Astrocyte of the spinal cord (primary cell): Measurements from ENCODE around the gene SYNC.

Experiments used
- DNase-seq: peaks from one replicate; pipeline ENCODE4 v3.0.0; 2011; ENCODE audit warnings: low read depth, low spot score
- H3K4me3 ChIP-seq: 2 replicates; pipeline ENCODE4 v1.5.1; 2011; ENCODE audit warnings: low read depth, mild to moderate bottlenecking, low read length, moderate library complexity
- in situ Hi-C: cut with HindIII; loops from 2 replicates; pipeline ENCODE4 v1.10.0; 2017; ENCODE audit warnings: low sequenced_read_pairs
- TF ChIP-seq, protein P1 (sequence below): IDR thresholded peaks from 2 replicates; pipeline ENCODE4 v1.5.1; 2012; ENCODE audit warnings: low read depth, mild to moderate bottlenecking, low read length, inconsistent platforms

SYNC gene

DNA sequence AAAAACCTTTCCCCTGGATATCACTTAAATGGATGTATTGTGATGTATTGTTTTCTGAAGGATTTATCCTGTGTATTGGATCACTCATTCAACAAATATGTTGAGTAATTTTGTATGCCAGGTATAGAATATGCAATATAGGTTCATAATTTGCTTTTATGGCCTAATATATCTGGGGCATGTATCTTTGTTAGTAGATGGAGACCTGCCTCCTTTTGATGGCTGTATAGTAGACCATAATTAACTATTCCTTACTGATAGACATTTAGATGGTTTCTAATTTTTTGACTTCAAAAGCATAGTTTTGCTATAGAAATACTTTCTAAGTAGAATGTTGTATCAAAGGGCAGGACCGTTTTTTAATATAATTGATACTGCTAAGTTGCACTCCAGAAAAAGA, 43.0 kb downstream of the SYNC start:
- no peak for DNase-seq
- in situ Hi-C loops, result no loop called here
- H3K4me3 ChIP-seq, result no peak overlapping the region
- TF ChIP-seq, protein P1, sequence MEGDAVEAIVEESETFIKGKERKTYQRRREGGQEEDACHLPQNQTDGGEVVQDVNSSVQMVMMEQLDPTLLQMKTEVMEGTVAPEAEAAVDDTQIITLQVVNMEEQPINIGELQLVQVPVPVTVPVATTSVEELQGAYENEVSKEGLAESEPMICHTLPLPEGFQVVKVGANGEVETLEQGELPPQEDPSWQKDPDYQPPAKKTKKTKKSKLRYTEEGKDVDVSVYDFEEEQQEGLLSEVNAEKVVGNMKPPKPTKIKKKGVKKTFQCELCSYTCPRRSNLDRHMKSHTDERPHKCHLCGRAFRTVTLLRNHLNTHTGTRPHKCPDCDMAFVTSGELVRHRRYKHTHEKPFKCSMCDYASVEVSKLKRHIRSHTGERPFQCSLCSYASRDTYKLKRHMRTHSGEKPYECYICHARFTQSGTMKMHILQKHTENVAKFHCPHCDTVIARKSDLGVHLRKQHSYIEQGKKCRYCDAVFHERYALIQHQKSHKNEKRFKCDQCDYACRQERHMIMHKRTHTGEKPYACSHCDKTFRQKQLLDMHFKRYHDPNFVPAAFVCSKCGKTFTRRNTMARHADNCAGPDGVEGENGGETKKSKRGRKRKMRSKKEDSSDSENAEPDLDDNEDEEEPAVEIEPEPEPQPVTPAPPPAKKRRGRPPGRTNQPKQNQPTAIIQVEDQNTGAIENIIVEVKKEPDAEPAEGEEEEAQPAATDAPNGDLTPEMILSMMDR, result no peak

DNA sequence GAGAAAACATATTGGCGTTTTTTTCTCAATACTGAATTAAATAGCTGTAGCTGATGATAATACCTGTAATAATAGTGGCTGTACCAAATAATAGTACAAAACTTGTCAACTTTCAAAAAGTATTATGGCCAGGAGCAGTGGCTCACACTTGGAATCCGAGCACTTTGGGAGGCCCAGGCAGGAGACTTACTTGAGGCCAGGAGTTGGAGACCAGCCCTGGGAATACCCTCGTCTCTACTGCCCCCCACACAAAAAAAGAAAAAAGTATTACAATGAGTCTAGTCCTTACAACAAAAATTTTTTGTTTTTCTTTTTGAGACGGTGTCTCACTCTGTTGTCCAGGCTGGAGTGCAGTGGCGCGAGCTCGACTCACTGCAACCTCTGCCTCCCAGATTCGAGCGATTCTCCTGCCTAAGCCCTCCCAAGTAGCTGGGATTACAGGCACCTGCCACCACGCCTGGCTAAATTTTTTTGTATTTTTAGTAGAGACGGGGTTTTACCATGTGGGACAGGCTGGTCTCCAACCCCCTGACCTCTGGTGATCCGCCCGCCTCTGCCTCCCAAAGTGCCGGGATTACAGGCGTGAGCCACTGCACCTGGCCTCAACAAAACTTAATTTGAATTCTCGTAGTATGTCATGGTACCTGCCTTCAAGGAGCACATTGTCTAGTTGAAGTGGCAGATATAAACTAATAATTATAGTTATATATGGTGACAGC, 50.2 kb downstream of the SYNC start:
- in situ Hi-C loops, result no loop called here
- no peak for DNase-seq
- TF ChIP-seq, protein P1, result no peak
- peak overlapping the region; percentile 81 for H3K4me3 ChIP-seq

DNA sequence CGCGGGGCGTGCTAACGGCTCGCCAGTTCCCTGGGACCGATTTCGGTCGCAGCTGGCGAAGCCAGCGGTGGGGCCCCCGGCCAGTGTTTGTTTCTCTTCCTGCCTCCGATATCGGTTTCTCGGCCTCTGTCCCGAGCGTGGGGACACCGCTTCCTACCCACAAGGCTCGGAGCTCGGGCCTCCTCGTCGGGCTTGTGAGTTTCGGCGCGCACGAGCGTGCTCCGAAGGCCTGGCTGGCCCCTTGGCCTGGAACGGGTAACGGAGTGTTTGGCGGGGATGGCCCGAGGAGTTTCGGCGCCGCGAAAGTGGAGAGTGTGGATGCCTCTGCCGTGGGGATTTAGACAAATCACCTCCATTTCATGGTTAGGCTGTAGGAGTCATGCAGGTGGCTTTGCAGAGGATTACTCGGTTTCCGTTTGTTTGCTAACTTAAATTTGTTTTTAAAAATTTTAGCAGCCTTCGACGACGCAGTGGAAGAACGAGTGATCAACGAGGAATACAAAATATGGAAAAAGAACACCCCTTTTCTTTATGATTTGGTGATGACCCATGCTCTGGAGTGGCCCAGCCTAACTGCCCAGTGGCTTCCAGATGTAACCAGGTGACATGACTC, 51.0 kb downstream of the SYNC start:
- no peak for DNase-seq
- TF ChIP-seq, protein P1, result no peak
- in situ Hi-C loops, result no loop called here
- peak overlapping the region; percentile 81 for H3K4me3 ChIP-seq

DNA sequence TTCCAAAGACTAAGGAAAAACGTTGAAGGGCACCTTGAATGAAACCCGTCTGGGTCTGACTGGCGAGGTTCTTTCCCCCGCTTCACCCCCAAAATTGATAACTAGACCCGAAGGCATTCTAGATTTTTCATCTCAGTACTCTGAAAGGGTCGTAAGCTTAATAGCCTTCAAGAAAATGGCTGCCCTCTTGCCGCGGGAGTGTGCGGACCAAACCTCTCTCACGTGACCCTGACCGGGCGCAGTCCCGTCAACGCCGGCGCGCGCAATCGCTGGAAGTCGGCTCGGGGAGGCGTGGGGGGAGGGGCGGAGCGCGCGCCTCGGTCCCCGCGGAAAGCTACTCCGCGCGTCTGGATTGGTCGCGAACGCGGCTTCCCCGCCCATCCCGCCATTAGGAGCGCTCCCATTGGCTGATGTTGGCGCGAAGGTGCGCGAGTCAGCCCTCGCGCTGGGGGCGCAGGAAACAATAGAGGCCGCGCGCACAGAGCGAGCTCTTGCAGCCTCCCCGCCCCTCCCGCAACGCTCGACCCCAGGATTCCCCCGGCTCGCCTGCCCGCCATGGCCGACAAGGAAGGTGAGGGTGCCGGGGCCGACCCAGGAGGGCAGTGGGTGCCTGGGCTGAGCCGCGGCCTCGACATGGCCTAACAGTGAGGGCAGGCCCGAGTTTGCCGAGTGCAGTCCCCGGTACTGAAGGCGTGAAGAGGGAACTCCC, 51.7 kb downstream of the SYNC start, which contains the start of gene RBBP4:
Gene RBBP4 (plus strand): TSS at position 457 of the 709 bp plus-strand sequence. CDS start 99 bp downstream, at position 556.
- in situ Hi-C loops, result no loop called here
- H3K4me3 ChIP-seq, result peak within 1 kb of the TSS; percentile 81
- TF ChIP-seq, protein P1, result no peak
- DNase-seq, result peak; percentile 99

DNA sequence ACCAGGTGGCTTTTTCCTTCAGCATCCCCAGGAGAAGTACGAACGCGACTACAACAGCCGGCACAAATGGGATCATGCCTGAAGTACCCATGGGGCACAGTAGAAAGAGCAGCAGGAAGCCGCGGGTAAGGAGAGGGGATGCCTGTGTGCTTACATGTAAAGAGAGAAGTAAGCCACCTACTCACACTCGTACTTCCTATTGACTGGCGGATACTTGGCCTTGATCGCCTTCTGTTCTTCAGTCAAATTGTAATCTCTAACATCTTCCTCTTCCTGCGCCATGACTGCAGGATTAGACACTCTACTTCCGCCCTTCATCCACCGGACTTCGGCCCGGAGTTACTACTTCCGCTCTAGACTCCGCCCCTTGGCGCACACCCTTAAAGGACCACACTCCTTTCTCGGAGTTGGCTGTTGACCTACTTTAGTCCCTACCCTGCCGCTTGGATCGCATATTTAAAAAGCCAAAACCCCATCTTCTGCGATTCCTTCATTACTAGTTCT, 52.3 kb downstream of the SYNC start, which contains the start of gene ZBTB8OS:
Gene ZBTB8OS (minus strand): TSS at position 303 of the 504 bp plus-strand sequence. CDS start 21 bp downstream, at position 282.
- in situ Hi-C loops, result no loop called here
- H3K4me3 ChIP-seq, result peak within 1 kb of the TSS; percentile 81
- peak; percentile 93 for DNase-seq
- TF ChIP-seq, protein P1, result no peak
